GM12878 (cell line): ENCODE data around the gene LARP7.

Experiments used
- ATF7 ChIP-seq: fragments of 450-650 bp; IDR thresholded peaks from 2 replicates; pipeline ENCODE4 v1.6.1; 2016; ENCODE audit warnings: low read depth, mild to moderate bottlenecking
- DPF2 ChIP-seq: fragments of 450-650 bp; IDR thresholded peaks from 2 replicates; pipeline ENCODE4 v1.6.1; 2017; ENCODE audit warnings: mild to moderate bottlenecking
- ESRRA ChIP-seq: IDR thresholded peaks from 2 replicates; pipeline ENCODE4 v1.6.1; 2012; ENCODE audit warnings: mild to moderate bottlenecking, low read length, improper control_type of control experiment
- NRF1 ChIP-seq: conservative IDR thresholded peaks from 2 replicates; pipeline ENCODE4 v1.6.1; 2011; ENCODE audit warnings: mild to moderate bottlenecking, low read depth, low read length, improper control_type of control experiment
- PRDM15 ChIP-seq: fragments of 450-650 bp; formaldehyde crosslinking; IDR thresholded peaks from 2 replicates; pipeline ENCODE4 v1.4.0; 2020; ENCODE audit warnings: mild to moderate bottlenecking, moderate library complexity
- RAD21 ChIP-seq: IDR thresholded peaks from 2 replicates; pipeline ENCODE4 v1.6.1; 2011; ENCODE audit warnings: mild to moderate bottlenecking, low read depth, low read length, moderate library complexity; ENCODE audit not compliant: insufficient read depth
- RFX5 ChIP-seq: IDR thresholded peaks from 2 replicates; pipeline ENCODE4 v1.6.1; 2011; ENCODE audit warnings: low read depth, low read length, improper control_type of control experiment
- SIN3A ChIP-seq: IDR thresholded peaks from 2 replicates; pipeline ENCODE4 v1.6.1; 2012; ENCODE audit warnings: low read depth, low read length, improper control_type of control experiment
- SMC3 ChIP-seq: IDR thresholded peaks from 2 replicates; pipeline ENCODE4 v1.6.1; 2011; ENCODE audit warnings: low read length, improper control_type of control experiment, borderline replicate concordance
- SP1 ChIP-seq: IDR thresholded peaks from one replicate; pipeline ENCODE4 v1.6.1; 2011; ENCODE audit warnings: low read depth, low read length
- SRF ChIP-seq, 2 experiments: IDR thresholded peaks; 2 replicates each; pipeline ENCODE4 v1.6.1; 2011; ENCODE audit warnings: low read depth in 2 of 2, low read length in 2 of 2, mild to moderate bottlenecking in 1 of 2, moderate library complexity in 1 of 2
- YY1 ChIP-seq: IDR thresholded peaks from 2 replicates; pipeline ENCODE4 v1.6.1; 2011; ENCODE audit warnings: low read depth, mild to moderate bottlenecking, low read length
- TF ChIP-seq, protein P1 (sequence below), 3 experiments: IDR thresholded peaks in 2 of 3; conservative IDR thresholded peaks in 1 of 3; 2 replicates each; pipeline ENCODE4 v1.5.1; 2011; ENCODE audit warnings: low read depth in 3 of 3, low read length in 3 of 3, mild to moderate bottlenecking in 3 of 3, control low read depth in 2 of 3, moderate library complexity in 2 of 3, inconsistent platforms in 1 of 3, mixed read lengths in 1 of 3; ENCODE audit not compliant: control insufficient read depth in 2 of 3, insufficient read depth in 1 of 3; ENCODE audit errors: extremely low read depth in 1 of 3
- TF ChIP-seq, protein P2 (sequence below): fragments of 450-650 bp; IDR thresholded peaks from 2 replicates; pipeline ENCODE4 v1.6.1; 2016; ENCODE audit warnings: mild to moderate bottlenecking

DNA sequence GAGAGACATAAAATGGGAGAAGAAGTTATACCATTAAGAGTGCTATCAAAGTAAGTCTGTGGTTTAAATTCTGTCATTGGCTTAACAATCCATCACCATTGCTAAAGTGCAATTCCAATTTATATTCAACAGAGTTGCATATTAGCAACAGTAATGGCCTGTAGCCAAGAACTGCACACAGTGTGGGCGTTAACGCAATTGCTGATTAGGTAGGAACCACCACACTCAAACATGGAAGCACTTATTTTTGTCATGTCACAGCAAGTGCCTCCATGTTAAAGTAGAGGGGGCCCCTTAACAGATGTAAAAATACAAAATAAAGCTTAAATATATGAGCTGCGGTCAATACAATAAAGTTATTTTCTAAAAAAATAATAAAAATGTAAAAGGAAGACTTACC lies 10.8 kb downstream of the LARP7 start:
- TF ChIP-seq PRDM15 (CRISPR knock-in tag) (no peak), NRF1 (no peak), ESRRA (no peak), RFX5 (no peak), SMC3 (no peak), YY1 (no peak), SP1 (no peak), ATF7 (no peak), RAD21 (no peak), DPF2 (no peak), SRF (IDR thresholded peaks at IDR 0.05; ENCODE audit: low read depth in 2 of 2, low read length in 2 of 2) (no peak), SIN3A (no peak)
- TF ChIP-seq, protein P1, sequence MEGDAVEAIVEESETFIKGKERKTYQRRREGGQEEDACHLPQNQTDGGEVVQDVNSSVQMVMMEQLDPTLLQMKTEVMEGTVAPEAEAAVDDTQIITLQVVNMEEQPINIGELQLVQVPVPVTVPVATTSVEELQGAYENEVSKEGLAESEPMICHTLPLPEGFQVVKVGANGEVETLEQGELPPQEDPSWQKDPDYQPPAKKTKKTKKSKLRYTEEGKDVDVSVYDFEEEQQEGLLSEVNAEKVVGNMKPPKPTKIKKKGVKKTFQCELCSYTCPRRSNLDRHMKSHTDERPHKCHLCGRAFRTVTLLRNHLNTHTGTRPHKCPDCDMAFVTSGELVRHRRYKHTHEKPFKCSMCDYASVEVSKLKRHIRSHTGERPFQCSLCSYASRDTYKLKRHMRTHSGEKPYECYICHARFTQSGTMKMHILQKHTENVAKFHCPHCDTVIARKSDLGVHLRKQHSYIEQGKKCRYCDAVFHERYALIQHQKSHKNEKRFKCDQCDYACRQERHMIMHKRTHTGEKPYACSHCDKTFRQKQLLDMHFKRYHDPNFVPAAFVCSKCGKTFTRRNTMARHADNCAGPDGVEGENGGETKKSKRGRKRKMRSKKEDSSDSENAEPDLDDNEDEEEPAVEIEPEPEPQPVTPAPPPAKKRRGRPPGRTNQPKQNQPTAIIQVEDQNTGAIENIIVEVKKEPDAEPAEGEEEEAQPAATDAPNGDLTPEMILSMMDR (IDR thresholded peaks at IDR 0.05 in 2 of 3, conservative IDR thresholded peaks at IDR 0.05 in 1 of 3; ENCODE audit: control insufficient read depth in 2 of 3, extremely low read depth in 1 of 3, insufficient read depth in 1 of 3, low read depth in 3 of 3, low read length in 3 of 3), result no peak
- TF ChIP-seq, protein P2, sequence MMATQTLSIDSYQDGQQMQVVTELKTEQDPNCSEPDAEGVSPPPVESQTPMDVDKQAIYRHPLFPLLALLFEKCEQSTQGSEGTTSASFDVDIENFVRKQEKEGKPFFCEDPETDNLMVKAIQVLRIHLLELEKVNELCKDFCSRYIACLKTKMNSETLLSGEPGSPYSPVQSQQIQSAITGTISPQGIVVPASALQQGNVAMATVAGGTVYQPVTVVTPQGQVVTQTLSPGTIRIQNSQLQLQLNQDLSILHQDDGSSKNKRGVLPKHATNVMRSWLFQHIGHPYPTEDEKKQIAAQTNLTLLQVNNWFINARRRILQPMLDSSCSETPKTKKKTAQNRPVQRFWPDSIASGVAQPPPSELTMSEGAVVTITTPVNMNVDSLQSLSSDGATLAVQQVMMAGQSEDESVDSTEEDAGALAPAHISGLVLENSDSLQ, result no peak
